ENCODE results near the gene GPR132.

GPR132 gene

DNA sequence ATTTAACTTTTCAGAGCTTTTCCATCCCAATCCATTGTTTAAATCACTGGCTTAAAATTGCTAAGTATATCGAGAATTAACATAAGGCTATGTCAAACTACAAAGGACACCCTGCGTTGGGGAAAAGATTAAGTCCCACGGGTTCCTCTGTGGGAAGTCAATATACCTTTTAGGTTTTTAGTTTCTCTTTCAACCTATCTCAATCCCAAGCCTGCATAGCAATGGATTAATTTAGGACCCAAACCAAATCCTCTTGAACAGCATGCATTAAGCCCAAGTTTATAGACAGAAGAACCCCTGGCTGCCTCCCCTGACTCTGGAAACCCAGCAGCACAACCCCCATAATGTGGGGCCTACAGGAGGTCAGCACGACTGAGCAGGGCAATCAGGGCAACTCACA, 50.6 kb downstream of the GPR132 start:
- Histone ChIP-seq H3K4me3 (ENCODE audit: low read length, poor library complexity, severe bottlenecking) (peak overlapping the region; percentile 100), H2AFZ (ENCODE audit: low read length) (no peak overlapping the region), H3K27me3 (ENCODE audit: insufficient read depth, low read length, poor library complexity, severe bottlenecking) (no peaks in the 10 kb centered on the region), H3K9me3 (ENCODE audit: insufficient read depth, low read depth, low read length) (no peaks in the 10 kb centered on the region), H3K4me1 (ENCODE audit: insufficient read depth, low read length, poor library complexity, severe bottlenecking) (peaks cover 51% of the 10 kb centered on the region), H3K36me3 (ENCODE audit: insufficient read depth, low read length) (peaks cover 36% of the 10 kb centered on the region), H3K4me2 (ENCODE audit: low read depth, low read length, poor library complexity, severe bottlenecking) (peak overlapping the region; percentile 92), H3K79me2 (ENCODE audit: insufficient read depth, low read length) (peaks cover 100% of the 10 kb centered on the region), H4K20me1 (ENCODE audit: insufficient read depth, low read length, poor library complexity, severe bottlenecking) (peaks cover 96% of the 10 kb centered on the region), H3K9me2 (replicated peaks; ENCODE audit: low read depth, low read length) (no peaks in the 10 kb centered on the region), H3F3A (ENCODE audit: low read depth) (no peaks in the 10 kb centered on the region), H3K9ac (ENCODE audit: low read depth, low read length, poor library complexity, severe bottlenecking) (peak overlapping the region; percentile 100)
- TF ChIP-seq, protein P1, sequence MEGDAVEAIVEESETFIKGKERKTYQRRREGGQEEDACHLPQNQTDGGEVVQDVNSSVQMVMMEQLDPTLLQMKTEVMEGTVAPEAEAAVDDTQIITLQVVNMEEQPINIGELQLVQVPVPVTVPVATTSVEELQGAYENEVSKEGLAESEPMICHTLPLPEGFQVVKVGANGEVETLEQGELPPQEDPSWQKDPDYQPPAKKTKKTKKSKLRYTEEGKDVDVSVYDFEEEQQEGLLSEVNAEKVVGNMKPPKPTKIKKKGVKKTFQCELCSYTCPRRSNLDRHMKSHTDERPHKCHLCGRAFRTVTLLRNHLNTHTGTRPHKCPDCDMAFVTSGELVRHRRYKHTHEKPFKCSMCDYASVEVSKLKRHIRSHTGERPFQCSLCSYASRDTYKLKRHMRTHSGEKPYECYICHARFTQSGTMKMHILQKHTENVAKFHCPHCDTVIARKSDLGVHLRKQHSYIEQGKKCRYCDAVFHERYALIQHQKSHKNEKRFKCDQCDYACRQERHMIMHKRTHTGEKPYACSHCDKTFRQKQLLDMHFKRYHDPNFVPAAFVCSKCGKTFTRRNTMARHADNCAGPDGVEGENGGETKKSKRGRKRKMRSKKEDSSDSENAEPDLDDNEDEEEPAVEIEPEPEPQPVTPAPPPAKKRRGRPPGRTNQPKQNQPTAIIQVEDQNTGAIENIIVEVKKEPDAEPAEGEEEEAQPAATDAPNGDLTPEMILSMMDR (conservative IDR thresholded peaks at IDR 0.05; ENCODE audit: low read length), result no peak
- TF ChIP-seq EZH2phosphoT487 (IDR thresholded peaks at IDR 0.05; ENCODE audit: borderline replicate concordance), result no peak

DNA sequence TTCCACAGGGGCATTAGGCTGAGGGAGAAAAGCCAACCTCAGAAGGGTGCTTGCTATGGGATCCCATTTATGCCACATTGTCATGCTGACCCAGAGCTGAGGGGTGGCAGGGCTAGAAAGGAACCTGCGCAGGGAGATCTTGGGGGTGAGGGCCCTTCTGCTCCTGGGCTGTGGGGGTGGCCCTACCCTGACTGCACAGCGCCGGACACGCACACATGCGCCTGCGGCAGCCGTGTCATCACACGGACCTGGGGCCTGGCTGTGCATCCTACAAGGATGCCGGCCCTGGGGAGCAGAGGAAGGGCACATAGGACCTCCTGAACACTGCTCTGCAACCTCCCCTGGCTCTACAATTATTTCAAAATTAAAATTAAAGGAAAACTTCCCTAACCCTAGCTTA, 51.2 kb downstream of the GPR132 start:
- Histone ChIP-seq H3K27me3 (ENCODE audit: insufficient read depth, low read length, poor library complexity, severe bottlenecking) (no peaks in the 10 kb centered on the region), H3K36me3 (ENCODE audit: insufficient read depth, low read length) (peaks cover 42% of the 10 kb centered on the region), H3K9me2 (replicated peaks; ENCODE audit: low read depth, low read length) (no peaks in the 10 kb centered on the region), H3K4me3 (ENCODE audit: low read length, poor library complexity, severe bottlenecking) (peak overlapping the region; percentile 100), H3K79me2 (ENCODE audit: insufficient read depth, low read length) (peaks cover 100% of the 10 kb centered on the region), H3K9me3 (ENCODE audit: insufficient read depth, low read depth, low read length) (no peaks in the 10 kb centered on the region), H4K20me1 (ENCODE audit: insufficient read depth, low read length, poor library complexity, severe bottlenecking) (peaks cover 96% of the 10 kb centered on the region), H2AFZ (ENCODE audit: low read length) (no peak overlapping the region), H3F3A (ENCODE audit: low read depth) (no peaks in the 10 kb centered on the region), H3K4me1 (ENCODE audit: insufficient read depth, low read length, poor library complexity, severe bottlenecking) (peaks cover 46% of the 10 kb centered on the region), H3K4me2 (ENCODE audit: low read depth, low read length, poor library complexity, severe bottlenecking) (peak overlapping the region; percentile 92), H3K9ac (ENCODE audit: low read depth, low read length, poor library complexity, severe bottlenecking) (peak overlapping the region; percentile 100)
- no peak for TF ChIP-seq EZH2phosphoT487 (IDR thresholded peaks at IDR 0.05; ENCODE audit: borderline replicate concordance)
- TF ChIP-seq, protein P1 (conservative IDR thresholded peaks at IDR 0.05; ENCODE audit: low read length), result no peak

DNA sequence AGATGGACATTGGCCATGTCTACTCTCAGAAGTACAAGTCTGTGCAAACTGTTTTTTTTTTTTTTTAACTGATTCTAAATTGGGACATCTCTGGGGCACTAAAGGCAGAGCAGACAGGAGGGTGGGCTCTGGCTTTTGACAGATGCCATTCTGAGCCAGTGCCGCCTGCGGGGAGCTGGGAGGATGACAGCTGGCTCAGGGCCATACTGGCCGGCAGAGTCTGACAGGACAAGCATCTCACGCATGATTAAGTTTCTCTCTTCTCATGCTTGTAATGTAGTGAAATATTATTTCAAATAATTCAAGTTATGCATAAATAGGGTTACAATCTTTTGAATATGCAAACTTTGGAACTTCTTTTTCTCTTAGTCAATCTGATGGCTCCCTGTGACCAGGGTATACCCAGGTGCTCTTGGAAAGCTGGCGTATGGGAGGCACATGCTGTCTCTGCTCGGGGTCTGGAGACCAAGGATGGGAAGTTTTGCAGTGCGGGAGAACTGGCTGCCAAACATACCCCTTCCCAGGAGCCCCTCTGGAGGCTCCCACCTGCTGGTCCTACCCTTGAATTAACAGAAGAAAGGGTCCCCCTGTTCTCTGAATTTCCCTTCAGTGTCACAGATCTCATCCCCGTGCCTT, 52.0 kb downstream of the GPR132 start:
- H2AFZ ChIP-seq (ENCODE audit: low read length), result no peak overlapping the region
- no peak for TF ChIP-seq EZH2phosphoT487 (IDR thresholded peaks at IDR 0.05; ENCODE audit: borderline replicate concordance)
- TF ChIP-seq, protein P1 (conservative IDR thresholded peaks at IDR 0.05; ENCODE audit: low read length), result no peak
- peaks cover 46% of the 10 kb centered on the region for H3K36me3 ChIP-seq (ENCODE audit: insufficient read depth, low read length)
- no peaks in the 10 kb centered on the region for H3K27me3 ChIP-seq (ENCODE audit: insufficient read depth, low read length, poor library complexity, severe bottlenecking)
- peaks cover 92% of the 10 kb centered on the region for H4K20me1 ChIP-seq (ENCODE audit: insufficient read depth, low read length, poor library complexity, severe bottlenecking)
- no peaks in the 10 kb centered on the region for H3K9me2 ChIP-seq (replicated peaks; ENCODE audit: low read depth, low read length)
- H3K9me3 ChIP-seq (ENCODE audit: insufficient read depth, low read depth, low read length), result no peaks in the 10 kb centered on the region
- no peak overlapping the region for H3K9ac ChIP-seq (ENCODE audit: low read depth, low read length, poor library complexity, severe bottlenecking)
- peaks cover 96% of the 10 kb centered on the region for H3K79me2 ChIP-seq (ENCODE audit: insufficient read depth, low read length)
- H3F3A ChIP-seq (ENCODE audit: low read depth), result no peaks in the 10 kb centered on the region
- H3K4me2 ChIP-seq (ENCODE audit: low read depth, low read length, poor library complexity, severe bottlenecking), result peak overlapping the region; percentile 92
- H3K4me1 ChIP-seq (ENCODE audit: insufficient read depth, low read length, poor library complexity, severe bottlenecking), result peaks cover 39% of the 10 kb centered on the region
- H3K4me3 ChIP-seq (ENCODE audit: low read length, poor library complexity, severe bottlenecking), result peak overlapping the region; percentile 100
